RKO (cell line): ENCODE measurements around the gene CHID1.

Experiments used
- DNase-seq: peaks from one replicate; pipeline ENCODE4 v3.0.0-alpha.2; 2016; ENCODE audit warnings: low spot score

The CHID1 gene

DNA sequence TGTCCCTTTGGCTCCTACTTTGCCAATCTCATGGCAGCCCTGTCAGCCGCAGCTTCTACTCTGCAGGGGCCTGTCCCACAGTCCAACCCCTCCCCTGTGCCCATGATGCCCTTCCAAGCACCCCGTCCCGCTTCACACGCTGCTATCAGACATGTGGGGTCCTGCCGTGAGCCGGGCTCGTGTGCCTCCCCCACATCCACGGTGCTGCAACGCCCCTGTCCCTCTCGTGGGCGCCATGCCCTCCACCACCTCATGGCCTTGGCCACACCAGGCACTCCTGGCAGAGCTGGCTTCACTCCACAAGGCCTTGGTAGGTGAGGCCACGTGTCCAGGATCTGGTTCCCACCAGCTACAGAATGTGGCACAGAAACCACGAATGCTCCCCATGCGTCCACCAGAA is 23.0 kb downstream of the CHID1 start:
- DNase-seq = no peak

DNA sequence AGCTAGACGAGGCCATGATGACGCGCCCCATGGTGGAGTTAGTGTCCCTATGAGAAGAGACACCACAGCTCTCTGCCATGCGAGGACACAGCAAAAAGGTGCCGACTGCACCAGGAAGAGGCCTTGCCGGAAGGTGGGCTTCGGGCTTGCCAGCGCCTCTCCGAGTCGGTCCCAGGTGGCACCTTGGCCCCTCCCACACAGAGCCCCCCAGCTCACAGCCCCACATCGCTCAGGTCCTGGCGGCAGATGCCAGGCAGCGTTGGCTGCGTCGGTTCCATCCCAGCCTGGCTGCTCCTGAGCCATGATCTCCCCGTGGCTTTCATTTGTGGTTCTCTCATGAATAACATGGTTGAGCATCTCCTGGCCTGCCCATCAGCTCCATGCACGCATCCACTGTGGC is 24.0 kb downstream of the CHID1 start:
- DNase-seq = no peak

DNA sequence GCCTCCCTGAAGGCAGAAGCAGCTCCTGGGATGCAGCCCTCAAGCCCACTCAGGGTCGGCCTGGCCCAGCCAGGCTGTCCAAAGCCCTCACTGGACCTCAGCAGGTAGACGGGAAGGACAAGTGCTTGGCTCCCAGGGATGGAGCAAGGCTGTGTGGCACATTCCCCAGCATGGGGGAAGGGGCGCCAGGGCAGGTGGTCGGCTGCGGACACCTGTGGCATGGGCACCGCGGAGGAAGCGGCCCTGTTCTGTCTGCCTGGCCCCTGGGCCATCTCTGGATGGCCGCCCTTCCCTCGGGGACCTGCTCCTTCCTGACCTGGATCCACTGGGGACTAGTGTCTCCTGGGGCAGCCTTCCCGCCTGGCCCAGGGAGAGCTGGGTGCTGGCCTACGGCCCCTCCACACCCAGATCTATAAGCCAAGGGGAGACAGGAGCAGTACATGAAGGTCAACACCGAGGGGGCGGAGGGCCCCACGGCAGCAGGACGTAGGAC is 26.0 kb downstream of the CHID1 start:
- no peak for DNase-seq

DNA sequence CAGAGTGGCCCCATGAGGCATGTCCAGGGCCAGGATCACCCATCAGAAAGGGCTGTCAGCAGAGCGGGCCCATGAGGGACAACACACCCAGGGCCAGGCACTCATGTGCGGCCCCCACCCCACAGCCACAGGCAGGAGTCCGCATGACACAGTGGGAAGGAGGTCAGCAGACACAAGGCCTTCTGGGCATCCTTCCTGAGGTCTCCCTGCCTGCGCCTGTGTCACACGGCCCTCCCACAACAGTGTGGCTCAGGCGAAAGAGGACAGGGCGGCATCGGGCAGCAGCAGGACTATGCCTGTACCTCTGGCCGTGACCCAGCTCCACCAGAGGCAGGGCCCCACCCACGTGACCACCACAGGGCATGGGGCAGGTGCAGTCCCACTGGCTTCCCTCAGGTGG is 27.1 kb downstream of the CHID1 start:
- DNase-seq = no peak

DNA sequence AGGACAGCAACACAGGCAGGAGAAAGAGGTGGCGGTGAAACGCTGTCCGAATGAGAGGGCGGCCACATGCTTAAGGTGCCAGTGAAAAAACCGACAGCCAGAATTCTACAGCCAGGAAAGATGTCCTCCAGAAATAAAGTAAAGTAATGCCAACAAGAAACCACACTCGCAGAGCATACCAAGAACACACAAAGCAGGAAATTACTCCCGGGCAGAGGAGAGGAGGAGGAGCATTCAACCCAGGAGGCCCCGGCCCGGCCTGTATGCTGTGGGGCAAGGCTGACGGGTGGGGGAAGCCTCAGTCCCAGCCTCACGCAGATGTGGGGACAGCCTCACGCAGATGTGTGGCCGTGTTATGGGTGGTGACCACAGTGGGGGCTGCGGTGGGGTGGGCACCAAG is 28.0 kb downstream of the CHID1 start:
- no peak for DNase-seq

DNA sequence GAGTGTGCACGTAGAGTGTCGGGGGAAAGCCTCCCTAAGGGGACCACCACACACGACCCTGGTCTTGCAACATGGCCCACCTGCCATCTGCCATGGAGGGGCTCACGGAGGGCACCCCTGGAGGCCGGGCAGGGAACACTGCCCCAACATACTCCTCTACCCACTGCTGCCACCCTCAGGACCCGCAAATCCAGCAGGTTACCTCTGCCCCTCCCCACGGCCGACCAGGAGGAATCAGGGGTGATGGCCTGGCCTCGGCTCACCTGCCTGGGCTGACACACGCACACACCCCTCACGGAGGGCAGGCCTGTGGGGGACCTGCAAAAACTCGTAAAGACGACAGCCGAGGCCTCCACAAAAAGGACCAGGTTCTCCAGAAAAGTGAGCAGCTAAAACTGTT is 30.2 kb downstream of the CHID1 start:
- no peak for DNase-seq

DNA sequence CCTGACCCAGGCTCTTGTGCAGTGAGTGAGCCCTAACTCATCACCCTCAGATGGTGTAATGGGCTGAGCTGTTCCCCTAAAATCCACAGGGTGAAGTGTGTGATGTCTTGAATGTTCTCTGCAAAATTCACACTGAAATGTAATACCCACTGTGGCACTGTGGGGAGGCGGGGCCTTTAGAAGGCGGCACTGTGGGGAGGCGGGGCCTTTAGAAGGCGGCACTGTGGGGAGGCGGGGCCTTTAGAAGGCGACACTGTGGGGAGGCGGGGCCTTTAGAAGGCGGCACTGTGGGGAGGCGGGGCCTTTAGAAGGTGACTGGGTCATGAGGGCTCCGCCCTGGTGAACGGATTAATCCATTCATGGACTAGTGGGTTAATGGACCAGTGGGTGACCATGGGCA is 33.0 kb downstream of the CHID1 start:
- DNase-seq = peak; percentile 70

DNA sequence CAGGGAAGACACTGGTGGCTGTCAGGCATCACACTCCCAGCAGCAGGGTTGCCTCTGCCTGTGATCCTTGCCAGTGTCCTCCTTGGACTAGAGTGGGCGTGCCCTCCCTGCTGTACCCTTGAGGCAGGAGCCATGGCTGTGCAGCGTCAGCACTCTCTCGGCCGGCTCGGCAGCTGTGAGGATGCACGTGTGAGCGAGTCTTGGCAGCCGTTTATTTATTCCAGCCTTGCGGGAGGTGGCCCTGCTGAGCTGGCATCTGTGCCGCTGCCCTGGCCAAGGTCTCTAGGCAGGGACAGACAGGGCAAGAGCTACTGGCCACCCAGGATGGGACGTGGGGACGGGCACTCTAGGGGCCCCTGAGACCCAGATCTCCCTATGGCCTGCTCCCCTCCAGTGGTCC is 34.1 kb downstream of the CHID1 start:
- no peak for DNase-seq

DNA sequence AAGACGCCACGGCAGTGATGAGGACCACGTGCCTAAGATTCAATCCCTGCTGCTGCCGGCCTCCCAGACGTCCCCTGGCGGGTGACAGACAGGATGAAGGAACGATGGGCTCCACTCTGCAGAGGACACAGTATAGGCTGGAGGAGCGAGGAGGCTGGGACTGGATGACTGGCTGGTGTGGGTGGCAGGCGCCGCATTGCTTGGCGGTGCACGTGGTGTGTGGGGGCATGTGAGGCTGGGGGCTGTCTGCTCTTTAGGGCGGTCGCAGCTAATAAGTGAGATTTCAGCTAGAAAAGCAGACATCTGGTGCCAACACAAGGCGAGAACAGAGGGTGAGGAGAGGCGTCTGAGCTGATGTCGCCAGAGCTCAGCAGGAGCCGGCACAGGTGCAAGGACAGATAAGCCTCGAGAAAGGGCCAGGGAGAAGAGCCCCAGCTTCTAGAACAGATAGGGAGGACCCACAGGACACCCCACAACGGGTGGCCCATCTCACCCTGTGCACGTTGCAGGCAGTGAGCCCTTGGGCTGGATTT is 34.8 kb downstream of the CHID1 start:
- no peak for DNase-seq

DNA sequence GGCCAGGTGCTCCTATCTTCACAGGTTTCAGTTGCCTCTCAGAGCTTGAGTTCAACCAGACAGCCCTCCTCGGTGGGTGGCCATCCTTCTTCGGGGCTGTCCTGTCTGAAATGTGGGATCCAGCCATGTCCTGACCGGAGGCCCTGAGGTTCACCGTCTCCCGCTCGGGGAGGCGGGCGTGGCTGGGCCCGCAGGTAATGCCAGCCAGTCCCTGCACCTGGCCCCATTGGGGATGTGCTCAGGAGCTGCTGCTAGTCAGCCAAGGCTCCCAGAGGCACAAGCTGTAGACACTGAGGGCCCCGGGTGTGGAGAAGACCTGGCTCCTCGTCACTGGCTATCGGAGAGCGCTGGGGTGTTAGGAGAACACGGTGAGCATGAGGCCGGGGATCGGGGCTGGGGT is 35.4 kb downstream of the CHID1 start:
- no peak for DNase-seq

DNA sequence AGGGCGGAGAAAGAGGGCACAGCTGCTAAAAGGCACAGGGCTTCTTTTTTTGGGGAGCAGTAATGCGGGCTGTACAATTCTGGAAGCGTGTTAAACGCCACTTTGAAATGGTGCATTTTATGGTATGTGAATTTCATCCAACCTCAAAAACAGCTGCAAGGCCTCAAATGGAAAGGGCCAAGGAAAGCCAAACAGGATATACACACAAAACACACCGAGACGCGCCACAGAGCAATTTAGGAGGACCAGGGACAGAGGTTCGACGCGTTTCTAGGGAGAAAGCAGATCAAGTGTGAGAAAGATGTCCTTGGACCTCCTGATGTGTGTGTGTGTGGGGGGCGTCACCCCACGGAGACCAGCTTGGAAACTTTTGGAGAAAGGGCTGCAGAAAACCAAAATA is 36.9 kb downstream of the CHID1 start:
- DNase-seq = no peak

DNA sequence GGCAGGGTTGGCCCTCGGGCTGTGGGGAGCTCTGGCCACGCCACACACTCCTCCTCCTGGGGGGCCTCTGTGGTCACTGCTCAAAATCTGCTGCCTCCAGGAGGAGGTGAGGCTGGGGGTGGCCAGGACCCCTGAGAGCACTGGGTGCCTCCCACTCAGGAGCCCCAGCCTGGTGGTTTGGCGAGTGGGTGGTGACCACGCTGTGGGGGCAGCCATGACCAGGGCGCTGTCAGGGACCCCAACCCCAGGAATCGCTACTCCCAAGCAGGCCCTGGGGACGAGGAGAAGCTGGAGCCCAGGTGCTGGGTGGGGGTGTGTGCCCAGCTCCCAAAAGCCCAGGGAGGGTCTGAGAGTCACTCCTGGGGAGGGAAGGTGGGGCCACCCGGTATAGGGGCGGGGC is 37.8 kb downstream of the CHID1 start:
- no peak for DNase-seq

DNA sequence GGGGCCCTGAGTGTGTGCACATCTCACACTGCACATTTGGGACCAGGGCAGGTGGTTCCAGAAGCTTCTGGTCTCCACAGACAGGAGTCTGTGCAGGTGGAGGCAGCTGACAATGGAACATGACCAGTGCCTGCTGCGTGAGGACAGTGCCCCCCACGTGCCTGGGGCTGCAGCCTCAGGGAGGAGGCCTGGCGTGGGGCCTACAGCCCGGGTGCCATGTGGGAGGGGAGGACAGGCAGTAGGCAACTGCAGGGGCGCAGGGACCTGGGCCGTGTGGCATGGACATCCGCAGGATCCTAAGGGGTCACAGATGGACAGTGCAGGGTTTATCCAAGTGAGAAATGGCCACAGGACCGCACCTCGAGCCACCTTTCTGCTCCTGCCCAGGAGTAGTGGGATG is 39.1 kb downstream of the CHID1 start:
- no peak for DNase-seq

DNA sequence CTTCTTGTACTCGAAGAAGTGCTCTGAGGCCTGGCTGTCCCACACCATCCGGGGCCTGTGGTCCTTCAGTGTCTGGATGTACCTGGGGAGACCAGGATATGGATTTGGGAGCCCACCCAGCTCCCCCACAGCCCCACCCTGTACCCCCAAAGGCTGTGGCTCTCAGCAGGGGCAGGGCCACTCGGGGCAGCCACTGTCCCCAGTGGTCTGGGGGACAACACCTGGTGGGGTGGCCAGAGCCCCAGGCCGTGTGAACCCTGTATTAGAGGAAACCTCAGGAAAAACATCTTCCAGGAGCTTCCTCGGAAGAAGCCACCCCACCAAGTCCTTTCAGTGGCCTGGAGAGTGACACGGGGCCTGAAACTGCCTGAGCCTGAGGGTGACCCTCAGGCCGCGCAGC is 40.2 kb downstream of the CHID1 start:
- DNase-seq = no peak

DNA sequence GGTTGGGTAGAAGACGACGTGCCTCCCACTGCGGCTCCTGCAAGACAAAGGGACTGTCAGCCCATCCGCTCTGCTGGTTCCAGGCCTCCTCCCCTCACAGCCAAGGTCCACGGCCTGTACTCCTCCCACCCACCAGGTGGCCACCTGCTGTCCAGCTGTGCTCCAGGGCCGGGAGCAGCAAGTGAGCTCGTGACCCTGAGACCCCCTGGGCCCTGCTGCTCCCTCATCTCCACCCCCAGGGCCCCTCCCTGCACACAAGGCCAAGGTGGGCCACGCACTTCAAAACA is 40.5 kb downstream of the CHID1 start:
- no peak for DNase-seq

DNA sequence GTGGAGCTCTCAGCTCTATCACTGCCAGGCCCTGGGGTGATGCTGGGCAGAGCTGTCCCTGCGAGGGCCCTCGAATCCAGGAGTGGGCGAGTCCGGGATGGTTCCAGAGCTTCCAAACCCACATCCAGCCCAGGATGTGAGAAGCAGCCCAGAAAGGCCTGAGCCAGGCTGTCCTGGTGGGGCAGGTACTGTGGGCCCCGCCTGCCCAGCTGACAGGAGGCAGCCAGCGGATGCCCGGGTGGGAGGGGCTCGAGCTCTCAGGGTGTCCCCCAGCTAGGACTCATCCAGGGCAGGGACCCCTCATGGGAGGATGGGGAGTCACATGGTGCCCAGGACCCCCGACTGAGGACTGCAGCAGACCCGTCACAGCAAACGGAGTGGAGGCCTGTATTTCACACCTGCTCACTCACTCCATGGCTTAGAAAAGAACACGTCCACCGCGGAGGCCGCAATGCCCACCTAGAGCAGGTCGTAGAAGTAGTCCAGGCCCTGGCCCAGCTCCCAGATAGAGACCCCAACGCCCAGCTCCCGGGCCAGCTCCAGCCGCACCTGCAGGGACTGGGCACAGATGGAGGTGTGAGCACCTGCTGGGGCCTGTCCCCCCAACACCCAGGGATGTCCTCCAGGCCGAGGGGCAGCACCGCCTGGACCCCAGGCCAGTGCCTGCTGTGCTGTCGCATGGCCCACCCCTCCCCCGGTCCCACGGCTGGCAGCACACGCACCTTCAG is 41.0 kb downstream of the CHID1 start:
- DNase-seq = no peak

DNA sequence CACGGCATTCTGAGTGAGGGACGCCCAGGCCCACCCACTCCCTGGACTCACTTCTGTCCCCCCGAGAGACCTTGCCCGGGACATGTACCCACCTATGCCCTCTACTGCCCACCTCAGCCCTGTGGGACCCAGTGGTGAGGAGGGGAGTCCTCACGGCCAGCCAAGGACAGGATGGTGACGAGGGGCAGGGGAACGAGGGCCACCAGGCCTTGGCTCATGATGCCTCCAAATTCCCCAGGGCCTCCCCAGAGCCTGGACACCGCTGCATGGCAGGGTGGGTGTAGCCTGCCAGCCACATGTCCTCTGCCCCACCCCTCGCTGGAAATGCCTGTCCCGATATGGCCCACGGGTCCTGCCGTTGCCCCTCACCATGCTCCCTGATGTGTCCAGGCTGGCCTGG is 41.8 kb downstream of the CHID1 start:
- DNase-seq = no peak

DNA sequence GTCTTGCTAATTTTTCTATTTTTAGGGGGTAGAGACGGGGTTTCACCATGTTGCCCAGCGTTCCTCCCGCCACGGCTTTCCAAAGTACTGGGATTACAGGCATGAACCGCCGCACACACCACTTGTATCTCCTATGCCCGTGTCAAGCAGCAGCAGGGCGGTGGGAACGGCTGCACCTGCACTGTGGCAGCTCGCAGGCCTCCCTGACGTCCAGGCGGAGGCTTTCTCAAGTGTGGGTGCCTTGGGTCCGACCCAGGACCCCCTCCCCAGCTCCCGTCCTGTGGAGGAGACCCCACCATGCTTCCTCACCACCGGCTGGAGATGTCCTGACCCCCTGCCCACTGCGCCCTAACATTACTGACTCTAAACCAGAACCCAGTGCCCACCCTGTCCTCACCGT is 42.2 kb downstream of the CHID1 start:
- DNase-seq = no peak

DNA sequence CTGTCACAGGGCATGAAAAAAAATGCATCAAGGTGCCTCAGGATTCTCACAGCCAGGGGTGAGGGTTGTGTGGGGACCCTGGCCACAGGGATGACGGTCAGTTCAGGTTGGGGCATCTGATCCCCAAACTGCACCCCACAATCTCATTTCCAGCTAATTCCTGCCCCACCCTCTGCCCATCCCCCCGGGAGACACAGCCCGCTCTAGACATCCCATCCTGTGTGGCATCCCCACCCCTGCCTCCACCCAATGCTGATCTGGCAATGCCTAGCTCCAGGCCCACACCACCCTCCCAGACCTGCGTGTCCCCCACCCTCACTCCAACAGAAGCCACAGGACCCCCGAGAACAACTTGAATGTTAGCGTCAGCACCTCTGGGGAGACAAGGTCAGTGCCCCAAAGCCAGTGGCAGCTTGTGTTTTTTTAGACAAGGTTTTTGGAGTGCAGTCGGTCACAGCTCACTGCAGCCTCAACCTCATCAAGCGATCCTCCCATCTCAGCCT is 42.7 kb downstream of the CHID1 start:
- DNase-seq = no peak

DNA sequence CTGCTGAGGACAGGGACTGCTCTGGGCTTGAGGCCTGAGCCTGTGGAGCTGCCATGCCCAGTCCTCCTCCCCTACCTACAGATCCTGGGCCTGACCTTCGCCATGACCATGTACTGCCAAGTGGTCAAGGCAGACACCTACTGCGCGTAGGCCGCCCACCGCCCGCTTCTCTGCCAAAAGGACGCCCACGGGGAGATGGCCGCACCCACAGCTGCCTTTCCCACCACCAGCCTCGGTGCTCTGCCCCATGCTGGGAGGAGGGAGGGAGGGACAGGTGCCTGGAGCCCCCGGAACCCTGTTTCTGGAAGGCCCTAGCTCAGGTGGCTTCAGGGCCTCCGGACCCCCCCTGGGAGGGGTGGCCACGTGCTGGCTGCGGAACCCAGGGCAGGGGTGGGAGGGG is 44.1 kb downstream of the CHID1 start:
- DNase-seq = no peak

DNA sequence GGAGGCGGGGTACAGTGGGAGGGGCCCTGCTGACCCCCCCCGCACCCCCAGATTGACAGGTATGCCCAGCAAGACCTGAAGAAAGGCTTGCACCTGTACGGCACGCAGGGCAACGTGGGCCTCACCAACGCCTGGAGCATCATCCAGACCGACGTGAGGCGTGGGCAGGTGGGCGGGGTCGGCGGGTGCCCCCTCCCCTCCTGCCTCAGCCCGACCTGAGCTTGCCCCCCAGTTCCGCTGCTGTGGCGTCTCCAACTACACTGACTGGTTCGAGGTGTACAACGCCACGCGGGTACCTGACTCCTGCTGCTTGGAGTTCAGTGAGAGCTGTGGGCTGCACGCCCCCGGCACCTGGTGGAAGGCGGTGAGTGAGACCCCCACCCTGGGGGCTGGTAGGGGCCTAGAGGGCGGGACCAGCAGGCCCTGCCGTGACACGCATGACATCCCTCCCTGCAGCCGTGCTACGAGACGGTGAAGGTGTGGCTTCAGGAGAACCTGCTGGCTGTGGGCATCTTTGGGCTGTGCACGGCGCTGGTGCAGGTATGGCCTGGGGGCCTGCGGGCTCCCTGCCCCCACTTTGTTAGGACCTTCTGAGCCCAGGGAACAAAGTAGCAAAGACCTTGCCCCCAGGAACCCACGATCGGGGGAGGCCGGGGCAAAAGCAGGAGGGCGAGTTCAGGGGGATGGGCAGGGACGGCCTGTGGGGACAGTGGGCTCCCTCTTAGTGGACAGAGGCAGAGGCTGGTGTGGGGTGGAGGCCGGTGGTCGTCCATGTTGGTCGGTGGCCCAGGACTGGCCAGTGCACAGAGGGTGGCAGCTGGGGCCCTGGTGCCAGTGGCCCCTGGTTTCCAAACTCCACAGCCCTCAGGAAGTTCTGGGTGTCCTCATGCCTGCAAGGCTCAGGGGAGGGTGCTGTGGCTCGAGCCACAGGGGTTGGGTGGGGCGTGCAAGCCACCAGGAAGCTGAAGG is 44.9 kb downstream of the CHID1 start:
- no peak for DNase-seq

DNA sequence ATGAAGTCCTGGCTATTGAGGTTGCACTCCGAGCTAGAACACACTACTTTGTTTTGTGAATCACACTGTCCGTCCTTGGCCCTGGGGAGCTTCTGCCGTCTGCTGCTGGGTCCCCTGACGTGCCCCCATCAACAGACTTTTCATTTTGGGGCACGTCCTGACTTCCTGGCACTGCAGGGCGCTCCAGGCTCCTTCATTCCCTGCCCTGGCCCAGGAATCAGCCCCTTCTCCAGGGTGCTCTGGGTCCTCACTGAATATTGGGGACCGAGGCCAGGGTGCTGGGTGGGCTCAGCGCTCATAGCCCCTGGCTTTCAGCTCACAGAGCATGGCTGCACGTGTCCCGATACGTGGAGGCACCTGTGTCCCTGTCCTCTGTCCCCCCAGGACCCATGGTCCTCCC is 45.7 kb downstream of the CHID1 start:
- no peak for DNase-seq
